Ovary (tissue), 9 donors: ENCODE results near the gene GRIA4. TPM values are rescaled to one million over a fixed set of nuclear protein-coding genes. Genes with fewer than 3 reads are reported as not detected.

ENCODE experiments used
- DNase-seq, 5 donors: peaks; one replicate each; pipeline ENCODE4 v3.0.0-alpha.2; 2019 to 2020
- H3K27ac ChIP-seq, 2 donors: fragments of 200-600 bp; one replicate each; pipeline versions ENCODE4 v1.5.1 to v1.8.0; 2019 to 2022
- H3K27me3 ChIP-seq: fragments of 200-600 bp; one replicate; pipeline ENCODE4 v1.8.0; 2022
- H3K36me3 ChIP-seq: fragments of 200-600 bp; sonication (generic); one replicate; pipeline ENCODE4 v1.5.1; 2019
- H3K4me1 ChIP-seq: one replicate; pipeline ENCODE4 v1.8.1; 2013; ENCODE audit warnings: mild to moderate bottlenecking, moderate library complexity; ENCODE audit not compliant: insufficient read depth
- H3K4me3 ChIP-seq: fragments of 200-600 bp; sonication (generic); one replicate; pipeline ENCODE4 v1.5.1; 2017
- H3K9me3 ChIP-seq, 2 donors: fragments of 200-600 bp in 1 of 2; sonication (generic) in 1 of 2; one replicate each; pipeline versions ENCODE4 v1.5.1 to v1.8.1; 2013 to 2019; ENCODE audit warnings: mild to moderate bottlenecking in 1 of 2, moderate library complexity in 1 of 2
- CTCF ChIP-seq, 3 donors: fragments of 450-650 bp in 2 of 3; fragments of 200-600 bp in 1 of 3; IDR thresholded peaks; one replicate each; pipeline versions ENCODE4 v1.5.1 to v1.8.0; 2016 to 2022; ENCODE audit warnings: antibody characterized with exemption in 3 of 3, mild to moderate bottlenecking in 1 of 3
- EP300 ChIP-seq: sonication (generic); formaldehyde crosslinking; IDR thresholded peaks from one replicate; pipeline ENCODE4 v1.6.1; 2017; ENCODE audit warnings: antibody characterized with exemption
- POLR2A ChIP-seq: fragments of 450-650 bp; IDR thresholded peaks from one replicate; pipeline ENCODE4 v1.6.1; 2017; ENCODE audit warnings: antibody characterized with exemption, mild to moderate bottlenecking, moderate library complexity
- WGBS, 3 donors: extraction: QIAGEN DNeasy Blood & Tissue Kit in 1 of 3; methylation state at CpG; one replicate each; pipeline versions ENCODE4 v1.1.5 to v1.1.7; 2013 to 2017; 5-methylcytosine and 5-hydroxymethylcytosine counted together
- intact Hi-C, 4 donors: fragments of 100-400 bp; cut with DNase I; formaldehyde crosslinking; loops; one replicate each; pipeline versions ENCODE4 v1.11.0 to v1.15.1; 2022 to 2023
- polyA plus RNA-seq, 2 donors: library from polyadenylated mRNA; stranded (reverse); fragments of 200-250 nt in 1 of 2; fragments of 350-450 nt in 1 of 2; fragmentation: Illumina TruSeq in 1 of 2; extraction: RNeasy Lipid Tissue Mini Kit (QIAGEN cat#74804) in 1 of 2; gene quantifications; one replicate each; pipeline ENCODE4 v1.2.3, GENCODE V29; 2013 to 2014
- total RNA-seq, 7 donors: library from RNA; depleted of rRNA in 2 of 7; stranded (reverse); fragments of >200 nt in 2 of 7; fragmentation: NEBNext Ultra II Directional in 3 of 7; extraction: Animal tissue kit (Norgen Biotek cat#: 25700) in 3 of 7; gene quantifications; one replicate each; pipeline versions ENCODE4 v1.1.0 to v1.2.4, GENCODE V29; 2016 to 2023
- donor health status: DM: no; HTN: no; CAD: no; lungs with moderate emphysema.
- donor health status: DM: no; HTN: no; CAD: no.
- donor health status: Bipolar disorder and iron deficiency.
- donor health status: DM: yes; HTN: yes; CAD: no.
- donor health status: DM: no; HTN: no; CAD: no.
- donor health status: DM: yes; HTN: yes; CAD: no.

The GRIA4 gene
- total and polyA plus RNA-seq, 9 donors = 0.07 to 1.1 (median 0.26) TPM; not detected in 3

- WGBS, 3 donors = 81 to 89% (median 86%) methylated on average over 2 of the region's 2 CpGs
- H3K36me3 ChIP-seq = no peaks in the 10 kb centered on the region
- no peak for DNase-seq
- H3K4me1 ChIP-seq = no peaks in the 10 kb centered on the region
- H3K9me3 ChIP-seq = no peaks in the 10 kb centered on the region
- no peak for TF ChIP-seq EP300
- no peak for TF ChIP-seq CTCF (IDR thresholded peaks at IDR 0.05)
- no peak for TF ChIP-seq POLR2A
- no peak overlapping the region for H3K4me3 ChIP-seq
- intact Hi-C loops = no loop called here
- no peaks in the 10 kb centered on the region for H3K27me3 ChIP-seq
- no peak overlapping the region for H3K27ac ChIP-seq
These were observed 96.1 kb downstream of the GRIA4 start for GRCh38 chr11:105705786-105706530.

GRCh38 chr11:105713106-105713505, 103.2 kb downstream of the GRIA4 start:
- Histone ChIP-seq H3K4me1 (no peaks in the 10 kb centered on the region), H3K27me3 (no peaks in the 10 kb centered on the region), H3K4me3 (no peak overlapping the region), H3K36me3 (no peaks in the 10 kb centered on the region), H3K9me3 (no peaks in the 10 kb centered on the region), H3K27ac (no peak overlapping the region)
- 80 to 84% (median 82%) methylated on average over 5 of the region's 5 CpGs for WGBS, 3 donors
- TF ChIP-seq CTCF (IDR thresholded peaks at IDR 0.05) = no peak
- no peak for TF ChIP-seq EP300
- TF ChIP-seq POLR2A = no peak
- DNase-seq = no peak
- intact Hi-C loops = no loop called here

- TF ChIP-seq POLR2A (no peak), CTCF (IDR thresholded peaks at IDR 0.05) (no peak), EP300 (no peak)
- no peaks in the 10 kb centered on the region for H3K36me3 ChIP-seq
- H3K4me1 ChIP-seq = no peaks in the 10 kb centered on the region
- WGBS, 3 donors = 85 to 93% (median 86%) methylated on average over 2 of the region's 2 CpGs
- H3K4me3 ChIP-seq = no peak overlapping the region
- H3K9me3 ChIP-seq = no peaks in the 10 kb centered on the region
- H3K27me3 ChIP-seq = no peaks in the 10 kb centered on the region
- no peak overlapping the region for H3K27ac ChIP-seq
- DNase-seq = no peak
- intact Hi-C loops = no loop called here
These were observed 103.8 kb downstream of the GRIA4 start for GRCh38 chr11:105713696-105714095.

GRCh38 chr11:105718641-105719040, 108.8 kb downstream of the GRIA4 start:
- no peaks in the 10 kb centered on the region for H3K36me3 ChIP-seq
- intact Hi-C loops = no loop called here
- no peaks in the 10 kb centered on the region for H3K4me1 ChIP-seq
- no peak overlapping the region for H3K4me3 ChIP-seq
- 71 to 75% (median 73%) methylated on average over 5 of the region's 5 CpGs for WGBS, 3 donors
- H3K9me3 ChIP-seq = no peaks in the 10 kb centered on the region
- TF ChIP-seq POLR2A (no peak), CTCF (IDR thresholded peaks at IDR 0.05) (no peak), EP300 (no peak)
- DNase-seq = no peak
- no peaks in the 10 kb centered on the region for H3K27me3 ChIP-seq
- H3K27ac ChIP-seq = no peak overlapping the region
